PC-3 (cell line): ENCODE results near the gene IGFALS.

Experiments
- CTCF ChIP-seq: fragments of 300-600 bp; sonication (generic); conservative IDR thresholded peaks from 2 replicates; pipeline ENCODE4 v1.5.1; 2017; ENCODE audit warnings: antibody characterized with exemption, low read depth, mild to moderate bottlenecking, low read length
- EZH2 ChIP-seq: fragments of 300-600 bp; sonication (generic); IDR thresholded peaks from one replicate; pipeline ENCODE4 v1.6.1; 2017; ENCODE audit warnings: antibody characterized with exemption, mild to moderate bottlenecking, low read length; ENCODE audit not compliant: unreplicated experiment
- EZH2phosphoT487 ChIP-seq: fragments of 300-600 bp; sonication (generic); IDR thresholded peaks from 2 replicates; pipeline ENCODE4 v1.6.1; 2018; ENCODE audit warnings: mild to moderate bottlenecking, antibody characterized with exemption, low read length, borderline replicate concordance

GRCh38 chr16:1771864-1772361 lies 21.6 kb downstream of the IGFALS start:
- TF ChIP-seq EZH2 (no peak), CTCF (no peak), EZH2phosphoT487 (no peak)
